ENCODE results near the gene DPYSL4.

DNA sequence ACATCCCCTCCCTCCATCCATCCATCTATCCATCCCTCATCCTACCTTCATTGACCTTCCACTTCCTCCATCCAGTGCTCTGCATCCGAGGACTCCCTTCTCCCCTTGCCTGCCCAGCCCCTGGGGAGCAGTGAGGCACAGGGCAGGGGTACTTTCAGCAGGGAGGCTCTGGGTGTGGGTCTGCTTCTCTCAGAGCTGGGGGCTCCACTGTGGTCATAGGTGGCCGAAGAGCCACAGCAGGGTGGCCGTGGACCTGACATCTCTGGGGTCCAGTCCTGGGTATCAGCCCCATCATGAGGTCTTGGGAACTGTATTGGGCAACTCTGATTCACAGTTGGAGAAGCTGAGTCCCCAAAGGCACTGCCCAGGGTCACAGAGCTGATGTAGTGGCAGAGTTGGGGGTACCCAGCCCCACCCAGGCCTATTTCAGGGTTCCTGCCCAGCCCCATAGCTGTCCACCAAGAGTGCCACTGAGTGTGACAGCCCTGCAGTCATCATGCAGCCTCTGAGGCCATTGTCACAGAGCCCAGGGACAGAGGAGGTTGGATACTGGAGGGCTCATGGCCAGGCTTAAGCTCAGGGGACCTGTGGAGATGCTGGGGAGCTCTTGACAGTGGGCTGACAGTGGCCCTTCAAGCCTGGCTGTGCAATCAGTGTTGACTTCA lies 35.3 kb upstream of the DPYSL4 start:
- TF ChIP-seq, protein P1, sequence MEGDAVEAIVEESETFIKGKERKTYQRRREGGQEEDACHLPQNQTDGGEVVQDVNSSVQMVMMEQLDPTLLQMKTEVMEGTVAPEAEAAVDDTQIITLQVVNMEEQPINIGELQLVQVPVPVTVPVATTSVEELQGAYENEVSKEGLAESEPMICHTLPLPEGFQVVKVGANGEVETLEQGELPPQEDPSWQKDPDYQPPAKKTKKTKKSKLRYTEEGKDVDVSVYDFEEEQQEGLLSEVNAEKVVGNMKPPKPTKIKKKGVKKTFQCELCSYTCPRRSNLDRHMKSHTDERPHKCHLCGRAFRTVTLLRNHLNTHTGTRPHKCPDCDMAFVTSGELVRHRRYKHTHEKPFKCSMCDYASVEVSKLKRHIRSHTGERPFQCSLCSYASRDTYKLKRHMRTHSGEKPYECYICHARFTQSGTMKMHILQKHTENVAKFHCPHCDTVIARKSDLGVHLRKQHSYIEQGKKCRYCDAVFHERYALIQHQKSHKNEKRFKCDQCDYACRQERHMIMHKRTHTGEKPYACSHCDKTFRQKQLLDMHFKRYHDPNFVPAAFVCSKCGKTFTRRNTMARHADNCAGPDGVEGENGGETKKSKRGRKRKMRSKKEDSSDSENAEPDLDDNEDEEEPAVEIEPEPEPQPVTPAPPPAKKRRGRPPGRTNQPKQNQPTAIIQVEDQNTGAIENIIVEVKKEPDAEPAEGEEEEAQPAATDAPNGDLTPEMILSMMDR (IDR thresholded peaks at IDR 0.05): no peak
- TF ChIP-seq POLR2A (IDR thresholded peaks at IDR 0.05): no peak

Measured in Peyer's patch (tissue), 4 donors.